ENCODE results near the gene LDLRAD4.
"Not testable (repeated sequence)": the region's sequence is repeated elsewhere in the genome, so short reads cannot be mapped to it uniquely, and the experiment has no call there.

The LDLRAD4 gene

DNA sequence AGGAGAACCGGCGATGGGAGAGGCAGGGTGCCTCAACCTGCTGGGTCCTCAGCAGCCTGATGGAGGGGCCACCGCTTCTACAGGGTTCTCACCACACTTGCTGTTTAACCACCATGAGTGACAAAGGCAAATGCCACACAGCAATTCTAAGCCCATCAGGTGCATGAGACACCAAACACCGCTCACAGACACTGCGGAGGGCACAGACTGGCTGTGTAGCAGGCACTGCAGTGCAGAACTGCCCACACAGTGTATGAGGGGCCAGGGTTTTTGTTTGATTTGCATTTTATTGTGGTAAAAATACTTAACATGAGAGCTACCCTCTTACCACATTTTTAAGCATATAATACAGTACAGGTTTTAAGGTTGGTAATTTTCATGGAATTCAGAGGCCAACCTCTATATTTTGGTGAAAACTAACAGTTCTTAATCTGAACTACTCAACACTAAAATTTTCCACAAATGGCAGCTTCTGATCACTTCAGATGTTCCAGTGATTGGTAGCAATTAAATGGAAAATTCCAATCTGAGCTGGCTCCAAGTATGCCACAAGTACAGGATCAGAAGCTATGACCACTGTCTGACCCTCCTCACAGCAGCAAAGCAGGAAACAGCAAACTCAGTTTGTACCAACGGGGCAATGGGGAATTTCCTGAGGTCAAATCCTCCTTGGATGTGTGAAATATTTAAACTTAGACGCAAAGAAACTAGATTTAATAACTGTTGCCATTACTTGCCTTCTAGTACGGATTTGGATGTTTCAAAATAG lies 440.1 kb downstream of the LDLRAD4 start:
- no peak for DNase-seq

DNA sequence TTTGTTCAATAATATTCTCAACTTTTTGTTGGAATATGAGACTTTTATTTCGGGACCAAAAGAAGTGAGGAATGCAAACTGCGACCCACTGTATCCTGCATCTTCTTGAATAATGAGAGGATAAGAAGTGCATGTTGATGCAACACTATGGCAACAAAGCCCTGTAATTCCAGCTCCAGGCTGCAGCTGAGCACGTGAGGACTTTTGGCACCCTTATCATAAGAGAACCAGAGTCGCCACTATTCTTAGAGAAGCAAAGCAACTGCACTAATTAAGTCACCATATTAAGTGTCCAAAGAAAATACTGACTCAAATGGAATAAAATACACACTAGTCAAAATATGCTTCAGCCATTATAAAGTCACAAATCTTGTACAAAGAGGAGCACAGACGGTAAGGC lies 441.9 kb downstream of the LDLRAD4 start:
- no peak for DNase-seq

DNA sequence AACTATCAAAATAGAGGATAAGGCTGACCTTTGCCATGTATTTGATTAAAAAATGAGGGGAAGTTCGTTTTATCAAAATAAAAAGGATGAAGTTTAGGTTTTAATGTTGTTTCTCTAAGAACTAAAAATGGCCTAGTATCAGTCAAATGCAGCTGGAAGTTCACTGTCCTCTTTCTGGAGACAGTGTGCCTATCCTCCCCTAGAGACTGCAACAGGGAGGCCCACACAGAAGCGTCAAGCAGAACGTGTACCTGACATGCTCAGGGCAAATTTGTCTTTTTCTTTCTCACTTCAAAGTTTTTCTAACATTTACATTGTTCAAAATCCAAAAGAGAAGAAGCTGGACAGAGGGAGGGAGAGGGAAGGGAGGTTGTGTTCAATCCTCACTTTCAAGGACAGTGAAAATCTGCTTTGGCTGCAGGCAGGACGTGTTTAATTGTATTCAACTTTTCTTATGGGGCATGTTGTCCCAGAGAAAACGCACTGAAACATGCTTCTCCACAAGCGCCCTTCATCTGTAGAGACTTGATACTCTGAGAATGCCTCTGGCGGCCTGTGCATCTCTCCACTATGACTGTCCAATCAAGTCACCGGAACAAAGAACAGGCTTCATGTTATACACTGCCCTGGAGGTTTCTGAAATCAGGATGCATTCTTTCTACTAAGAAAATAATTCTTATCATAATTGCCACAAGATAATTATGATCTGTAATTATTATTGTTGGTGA lies 442.7 kb downstream of the LDLRAD4 start:
- DNase-seq, result no peak

DNA sequence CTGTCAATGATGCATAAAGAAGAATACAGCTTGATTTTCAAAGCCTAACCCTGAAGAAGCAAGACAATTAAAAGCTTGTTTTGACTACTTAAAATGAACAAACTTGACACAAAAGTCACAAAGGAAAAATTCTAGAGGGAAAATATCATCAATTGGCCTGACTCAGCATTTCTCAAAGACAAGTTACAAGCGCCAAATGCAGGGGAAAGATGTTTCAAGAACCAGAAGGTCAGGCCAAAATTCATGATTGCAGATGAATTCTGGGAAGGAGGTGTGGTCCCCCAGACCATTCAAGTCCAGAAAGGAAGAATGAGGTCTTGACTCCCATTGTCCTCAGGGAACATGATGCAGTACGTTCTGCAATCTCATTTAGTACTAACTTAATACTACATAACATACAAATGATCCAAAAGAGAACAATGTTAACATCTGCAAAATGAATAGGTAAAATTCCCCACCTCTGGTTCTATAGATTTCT lies 443.3 kb downstream of the LDLRAD4 start:
- no peak for DNase-seq

DNA sequence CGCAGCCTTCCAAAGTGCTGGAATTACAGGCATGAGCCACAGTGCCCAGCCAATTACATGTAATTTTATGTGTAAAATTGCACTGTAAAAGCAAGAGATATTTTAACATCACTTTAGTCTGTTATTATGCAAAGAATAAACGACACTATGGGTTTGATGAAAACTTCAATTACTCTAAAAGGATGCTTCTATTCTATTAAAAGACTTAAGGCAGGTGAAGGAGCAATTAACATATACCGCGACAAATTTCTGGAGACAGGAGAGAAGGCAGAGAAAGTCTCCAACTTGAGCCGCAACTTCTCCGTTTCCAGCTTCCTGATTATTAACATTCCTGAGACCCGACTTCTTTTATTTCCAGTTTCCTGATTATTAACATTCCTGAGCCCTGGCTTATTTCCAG lies 454.1 kb downstream of the LDLRAD4 start:
- no peak for DNase-seq

DNA sequence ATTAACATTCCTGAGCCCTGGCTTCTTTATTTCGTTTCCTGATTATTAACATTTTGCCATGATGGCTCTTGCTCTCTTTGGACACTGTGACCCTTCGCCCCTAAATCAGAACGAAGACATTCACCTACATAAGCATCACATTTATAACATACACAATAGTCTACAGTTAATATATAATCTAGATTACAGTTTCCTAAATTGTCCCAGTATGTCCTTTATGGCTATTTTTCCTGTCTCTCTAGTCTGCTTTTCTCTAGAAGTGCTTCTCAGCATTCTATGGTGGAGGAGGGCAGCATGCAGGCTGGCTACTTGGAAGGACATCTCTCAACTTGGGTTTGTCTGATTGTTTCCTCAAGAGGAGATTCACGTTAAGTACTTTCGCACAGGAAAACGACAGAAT lies 457.9 kb downstream of the LDLRAD4 start:
- no peak for DNase-seq

DNA sequence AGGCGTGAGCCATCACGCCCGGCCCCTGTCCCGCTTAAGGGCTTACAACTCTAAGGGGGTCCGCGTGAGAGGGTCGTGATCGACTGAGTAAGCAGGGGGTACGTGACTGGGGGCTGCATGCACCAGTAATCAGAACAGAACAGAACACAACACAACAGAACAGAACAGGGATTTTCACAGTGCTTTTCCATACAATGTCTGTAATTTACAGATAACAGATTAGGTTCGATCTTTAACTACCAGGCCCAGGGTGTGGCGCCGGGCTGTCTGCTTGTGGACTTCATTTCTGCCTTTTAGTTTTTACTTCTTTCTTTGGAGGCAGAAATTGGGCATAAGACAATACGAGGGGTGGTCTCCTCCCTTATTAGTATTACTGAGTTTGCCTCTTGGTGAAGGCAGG lies 458.8 kb downstream of the LDLRAD4 start:
- DNase-seq, result not testable (repeated sequence)

DNA sequence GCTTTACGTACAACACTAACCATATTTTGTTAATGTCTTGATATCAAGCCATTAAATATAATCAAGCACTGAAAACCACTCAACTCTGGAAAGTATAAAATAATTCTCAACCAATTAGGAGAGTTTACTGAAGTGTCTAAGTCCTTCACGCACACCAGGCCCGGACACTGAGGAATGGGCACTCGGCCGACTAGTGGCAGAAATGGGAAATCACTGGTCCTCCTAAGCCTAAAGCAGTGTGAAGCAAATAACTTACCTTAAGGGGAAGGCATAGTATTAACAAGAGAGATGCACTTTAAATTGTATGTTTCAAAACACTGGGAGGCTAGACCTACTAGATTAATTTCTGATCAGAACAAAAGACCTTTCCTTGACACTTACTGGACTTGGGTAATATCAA lies 462.1 kb downstream of the LDLRAD4 start:
- DNase-seq, result no peak

DNA sequence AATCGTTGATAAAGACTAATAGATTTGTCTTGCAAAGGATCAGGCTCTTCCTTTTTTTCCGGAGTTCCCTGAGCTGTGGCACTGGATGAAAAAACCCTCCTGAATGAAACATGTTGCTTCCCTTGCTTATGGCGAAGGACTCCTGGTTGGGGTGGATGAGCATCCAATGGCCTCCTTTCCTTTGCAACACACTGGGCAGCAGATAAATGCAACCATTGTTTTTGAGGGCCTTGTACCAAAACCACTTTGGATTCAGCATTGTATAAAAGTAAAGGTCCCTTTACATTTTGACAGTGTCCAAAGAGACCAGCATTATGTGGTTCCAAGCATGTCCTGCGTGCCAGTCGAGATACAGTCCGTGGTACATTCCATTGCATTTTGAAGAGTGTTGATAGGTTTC lies 463.1 kb downstream of the LDLRAD4 start:
- no peak for DNase-seq

DNA sequence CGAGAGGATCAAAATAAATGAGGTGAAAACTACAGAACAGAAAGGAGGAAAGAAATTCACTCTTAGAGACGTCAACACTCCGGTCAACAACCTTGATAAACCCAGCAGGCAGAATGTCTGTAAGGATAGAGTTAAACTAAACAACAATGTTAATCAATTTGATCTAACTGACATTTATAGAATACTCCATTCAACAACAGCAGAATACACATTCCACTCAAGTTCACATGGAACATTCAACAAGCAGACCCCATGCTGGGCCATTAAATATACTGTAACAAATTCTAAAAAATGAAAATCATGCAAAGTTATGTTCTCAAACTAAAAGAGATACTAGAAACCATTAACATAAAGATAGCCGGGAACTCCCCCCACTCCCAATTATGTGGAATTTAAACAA lies 466.0 kb downstream of the LDLRAD4 start:
- no peak for DNase-seq

DNA sequence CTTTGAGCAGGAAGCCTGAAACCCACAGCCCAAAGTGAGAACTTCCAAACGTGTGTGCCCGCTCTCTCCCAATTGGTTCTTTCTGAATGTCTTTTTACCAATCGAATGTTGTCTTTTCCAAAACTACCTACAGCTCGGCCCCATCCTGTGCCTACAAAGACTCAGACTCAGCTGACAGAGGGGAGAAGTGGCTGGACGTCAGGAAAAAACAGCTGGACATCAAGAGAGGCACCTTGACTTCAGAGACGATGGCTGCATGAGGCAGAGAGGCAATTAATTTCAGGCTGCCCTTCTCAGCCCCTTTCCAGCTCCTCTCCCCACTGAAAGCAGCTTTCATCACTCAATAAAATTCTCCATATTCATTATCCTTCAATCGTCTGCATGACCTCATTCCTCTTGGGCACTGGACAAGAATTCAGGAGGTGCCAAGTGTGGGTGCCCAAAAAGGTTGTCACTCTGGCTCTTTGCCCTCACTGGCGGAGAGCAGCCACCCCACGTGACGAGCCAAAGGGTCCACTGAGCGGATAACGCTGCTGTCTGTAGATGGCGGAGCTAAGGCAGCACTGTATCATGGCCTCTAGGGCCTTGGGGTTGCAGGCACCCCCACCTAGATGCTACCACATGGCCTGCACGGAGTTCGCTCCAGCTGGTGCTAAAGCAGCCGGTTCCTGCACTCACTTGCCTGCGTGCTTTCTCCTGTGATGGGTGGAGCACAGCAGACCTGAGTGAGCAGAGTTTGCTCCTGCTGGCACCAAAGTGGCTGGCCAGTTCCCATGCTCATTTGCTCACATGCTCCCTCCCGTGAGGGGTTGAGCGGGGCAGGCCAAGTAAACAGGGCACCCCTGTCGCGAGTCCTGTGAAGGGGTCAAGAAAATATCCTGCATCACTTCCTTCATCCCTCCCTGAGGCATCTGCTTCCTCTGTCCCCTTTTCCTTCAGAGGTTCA lies 469.9 kb downstream of the LDLRAD4 start:
- no peak for DNase-seq

DNA sequence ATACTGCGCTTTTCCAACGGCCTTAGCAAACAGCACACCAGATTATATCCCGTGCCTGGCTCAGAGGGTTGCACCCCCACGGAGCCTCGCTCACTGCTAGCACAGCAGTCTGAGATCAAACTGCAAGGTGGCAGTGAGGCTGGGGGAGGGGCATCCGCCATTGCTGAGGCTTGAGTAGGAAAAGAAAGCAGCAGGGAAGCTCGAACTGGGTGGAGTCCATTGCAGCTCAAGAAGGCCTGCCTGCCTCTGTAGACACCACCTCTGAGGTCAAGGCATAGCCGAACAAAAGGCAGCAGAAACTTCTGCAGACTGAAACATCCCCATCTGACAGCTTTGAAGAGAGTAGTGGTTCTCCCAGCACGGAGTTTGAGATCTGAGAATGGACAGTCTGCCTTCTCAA lies 471.5 kb downstream of the LDLRAD4 start:
- DNase-seq, result not testable (repeated sequence)

DNA sequence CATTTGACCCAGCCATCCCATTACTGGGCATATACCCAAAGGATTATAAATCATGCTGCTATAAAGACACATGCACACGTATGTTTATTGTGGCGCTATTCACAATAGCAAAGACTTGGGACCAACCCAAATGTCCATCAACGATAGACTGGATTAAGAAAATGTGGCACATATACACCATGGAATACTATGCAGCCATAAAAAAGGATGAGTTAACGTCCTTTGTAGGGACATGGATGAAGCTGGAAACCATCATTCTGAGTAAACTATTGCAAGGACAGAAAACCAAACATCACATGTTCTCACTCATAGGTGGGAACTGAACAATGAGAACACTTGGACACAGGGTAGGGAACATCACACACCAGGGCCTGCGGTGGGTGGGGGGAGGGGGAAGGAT lies 476.8 kb downstream of the LDLRAD4 start:
- not testable (repeated sequence) for DNase-seq

DNA sequence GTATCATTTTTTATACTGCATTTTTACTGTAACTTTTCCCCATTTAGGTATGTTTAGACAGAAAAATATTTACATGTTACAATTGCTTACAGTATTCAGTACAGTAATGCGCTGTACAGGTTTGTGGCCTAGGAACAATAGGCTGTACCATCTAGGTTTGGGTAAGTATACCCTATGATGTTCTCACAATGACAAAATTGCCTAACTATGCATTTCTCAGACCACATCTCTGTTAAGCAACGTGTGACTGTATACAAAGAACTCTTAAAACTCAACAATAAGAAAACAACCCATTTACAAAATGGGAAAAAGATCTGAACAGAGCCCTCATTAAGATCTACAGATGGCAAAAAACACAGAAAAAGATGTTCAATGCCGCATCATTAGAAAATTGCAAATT lies 478.4 kb downstream of the LDLRAD4 start:
- DNase-seq, result no peak

DNA sequence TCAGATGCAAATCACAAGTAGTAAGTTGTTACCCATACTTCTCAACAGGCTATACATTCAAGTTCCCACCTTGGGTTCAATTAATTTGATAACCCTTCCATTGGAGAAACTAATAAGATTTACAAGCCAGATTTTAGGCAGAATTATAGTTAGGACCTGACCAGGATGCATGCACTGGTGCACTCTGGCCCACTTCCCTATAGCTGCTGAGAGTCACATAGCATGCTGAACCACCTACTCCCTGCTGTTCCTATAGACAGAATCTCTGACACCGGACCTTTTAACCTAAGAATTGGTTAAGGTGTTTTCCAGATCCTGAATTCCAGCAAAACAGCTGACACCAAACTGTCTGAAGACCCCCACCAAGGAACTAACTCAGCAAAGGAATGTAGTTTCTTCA lies 481.6 kb downstream of the LDLRAD4 start:
- DNase-seq, result no peak
